ENCODE results near the gene IFI35. TPM values are rescaled to one million over a fixed set of nuclear protein-coding genes. Genes with fewer than 3 reads are reported as not detected.

IFI35 gene
- total and polyA plus RNA-seq, 12 donors = 7.0 to 61.6 (median 13.6) TPM

DNA sequence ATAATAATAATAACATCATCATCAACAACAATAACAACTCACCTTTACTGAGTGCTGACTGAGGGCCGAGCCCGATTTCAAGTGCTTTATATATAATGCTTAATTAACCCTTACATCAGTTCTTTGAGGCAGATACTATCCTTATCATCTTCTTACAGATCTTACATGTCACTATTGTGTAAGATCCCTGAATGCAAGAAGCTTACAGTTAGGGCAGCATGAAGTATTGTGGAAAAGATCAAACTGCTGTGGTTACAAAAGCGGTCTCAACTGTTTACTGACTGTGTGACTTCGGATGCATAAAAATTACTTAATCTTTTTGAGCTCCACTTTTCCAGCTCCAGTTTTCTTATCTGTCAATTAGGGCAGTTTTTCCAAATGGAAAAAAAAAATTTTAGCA is 12.3 kb downstream of the IFI35 start:
- DNase-seq (no peak), ATAC-seq (no peak)
- Histone ChIP-seq H3K27me3 (no peaks in the 10 kb centered on the region), H3K27ac (peak overlapping the region in 8 of 10 donors; percentile 84 to 94 (median 90)), H3K4me1 (peaks cover 17 to 73% (median 69%) of the 10 kb centered on the region in 9 donors), H3K36me3 (peaks cover 0 to 48% (median 4%) of the 10 kb centered on the region in 9 donors), H3K4me3 (no peak overlapping the region), H3K9me3 (no peaks in the 10 kb centered on the region)
- WGBS, 2 donors = 42 to 45% methylated on average over 4 of the region's 4 CpGs
- intact Hi-C loops (cut with DNase I) = no loop called here
- TF ChIP-seq CTCF (IDR thresholded peaks at IDR 0.05) = no peak

DNA sequence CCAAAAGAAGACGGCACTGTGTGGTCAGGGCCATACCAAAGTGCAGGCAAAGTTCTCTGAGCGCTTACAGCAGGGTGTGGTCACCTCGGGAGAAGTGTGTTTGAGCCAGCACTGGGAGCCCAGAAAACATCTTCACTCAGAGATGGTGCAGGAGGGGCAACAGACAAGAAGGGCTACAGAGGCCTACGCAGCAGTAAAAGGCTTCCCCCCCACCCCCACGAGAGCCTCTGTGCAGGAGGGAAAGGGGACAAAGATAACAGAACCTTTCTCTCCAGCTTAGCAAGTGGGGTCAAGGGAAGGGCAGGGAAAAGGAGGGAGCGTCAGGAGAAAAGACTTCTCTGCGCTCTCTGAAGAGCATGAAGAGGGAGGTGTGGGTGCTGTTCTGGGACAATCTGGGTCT is 12.8 kb downstream of the IFI35 start:
- Histone ChIP-seq H3K4me3 (peak overlapping the region in 5 of 10 donors; percentile 2 to 99 (median 16)), H3K27ac (peak overlapping the region; percentile 5 to 94 (median 90)), H3K4me1 (peaks cover 17 to 73% (median 68%) of the 10 kb centered on the region in 9 donors), H3K9me3 (no peaks in the 10 kb centered on the region), H3K27me3 (no peaks in the 10 kb centered on the region), H3K36me3 (peaks cover 0 to 43% (median 4%) of the 10 kb centered on the region in 9 donors)
- no peak for TF ChIP-seq CTCF (IDR thresholded peaks at IDR 0.05)
- DNase-seq (no peak), ATAC-seq (no peak)
- intact Hi-C loops (cut with DNase I) = no loop called here
- WGBS, 2 donors = 28 to 35% methylated on average over 7 of the region's 7 CpGs

- H3K4me3 ChIP-seq = peak overlapping the region in 8 of 10 donors; percentile 2 to 100 (median 89)
- no peaks in the 10 kb centered on the region for H3K27me3 ChIP-seq
- H3K4me1 ChIP-seq = peaks cover 12 to 71% (median 63%) of the 10 kb centered on the region in 9 donors
- H3K9me3 ChIP-seq = no peaks in the 10 kb centered on the region
- H3K27ac ChIP-seq = peak overlapping the region; percentile 43 to 94 (median 90)
- DNase-seq (peak in 1 of 2 donors; percentile 41), ATAC-seq (peak in 5 of 8 donors; percentile 3 to 43 (median 24))
- no peak for TF ChIP-seq CTCF (IDR thresholded peaks at IDR 0.05)
- intact Hi-C loops (cut with DNase I) = loop anchor here in 9 of 10 donors (5.0 to 10.0 kb wide), 8 partner anchors 105 to 345 kb away; partner anchors contain the start of genes NBR1 (in 7 of the 9) and BRCA1 (in 5 of the 9)
- WGBS, 2 donors = 46 to 59% methylated on average over 6 of the region's 6 CpGs
- H3K36me3 ChIP-seq = peaks cover 0 to 36% (median 4%) of the 10 kb centered on the region in 9 donors
Measured at GRCh38 chr17:43020030-43020621, 13.5 kb downstream of the IFI35 start.

- peaks cover 8 to 61% (median 54%) of the 10 kb centered on the region in 9 donors for H3K4me1 ChIP-seq
- WGBS, 2 donors = 12 to 18% methylated on average over 35 to 36 of the region's 40 CpGs
- H3K9me3 ChIP-seq = no peaks in the 10 kb centered on the region
- DNase-seq = peak; percentile 66 to 76
- peak; percentile 32 to 56 (median 43) for ATAC-seq
- peak overlapping the region; percentile 74 to 94 (median 90) for H3K27ac ChIP-seq
- no peaks in the 10 kb centered on the region for H3K27me3 ChIP-seq
- no peak for TF ChIP-seq CTCF (IDR thresholded peaks at IDR 0.05)
- intact Hi-C loops (cut with DNase I) = loop anchor here in 9 of 10 donors (5.0 to 10.0 kb wide), 8 partner anchors 104 to 344 kb away; partner anchors contain the start of genes NBR1 (in 7 of the 9) and BRCA1 (in 5 of the 9)
- peak overlapping the region; percentile 88 to 100 (median 96) for H3K4me3 ChIP-seq
- peaks cover 0 to 29% (median 2%) of the 10 kb centered on the region in 9 donors for H3K36me3 ChIP-seq
Measured at GRCh38 chr17:43020789-43021740, 14.5 kb downstream of the IFI35 start.
